ENCODE data around the gene CARMIL3.
A peak's percentile ranks its signal among the peaks of the same experiment; 100 is the strongest.

The CARMIL3 gene

DNA sequence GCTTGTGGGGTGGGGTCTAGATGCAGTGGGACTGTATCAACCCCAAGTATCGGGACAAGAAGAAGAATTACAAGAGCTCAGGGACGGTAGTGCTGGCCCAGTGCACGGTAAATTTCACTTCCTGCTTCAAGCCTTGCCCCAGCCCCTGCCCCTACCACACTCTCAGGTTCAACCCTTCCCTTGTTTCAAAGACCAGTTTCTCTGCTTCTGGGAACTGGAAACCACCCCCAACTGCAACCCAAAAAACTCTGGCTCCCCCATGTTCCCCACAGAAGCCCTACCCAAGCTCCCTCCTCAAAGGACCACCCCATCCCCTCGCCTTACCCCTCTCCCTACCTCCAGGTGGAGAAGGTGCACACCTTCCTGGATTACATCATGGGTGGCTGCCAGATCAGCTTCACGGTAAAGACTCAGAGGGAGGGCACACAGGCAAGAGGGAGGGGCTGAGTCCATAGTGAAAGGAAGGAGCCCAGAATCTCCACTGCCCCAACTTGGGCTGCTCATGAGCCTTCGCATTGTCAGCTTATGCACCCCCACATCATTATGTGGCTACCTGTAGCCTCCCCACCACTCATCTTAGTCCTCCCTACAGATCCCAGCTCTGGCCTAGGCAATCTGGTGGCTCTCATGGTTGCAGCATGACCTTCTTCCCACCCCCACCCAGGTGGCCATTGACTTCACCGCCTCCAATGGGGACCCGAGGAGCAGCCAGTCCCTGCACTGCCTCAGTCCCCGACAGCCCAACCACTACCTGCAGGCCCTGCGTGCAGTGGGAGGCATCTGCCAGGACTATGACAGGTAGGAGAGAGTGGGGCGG lies 23.9 kb downstream of the CARMIL3 start:
- no peak for DNase-seq (ENCODE audit: low read depth)

DNA sequence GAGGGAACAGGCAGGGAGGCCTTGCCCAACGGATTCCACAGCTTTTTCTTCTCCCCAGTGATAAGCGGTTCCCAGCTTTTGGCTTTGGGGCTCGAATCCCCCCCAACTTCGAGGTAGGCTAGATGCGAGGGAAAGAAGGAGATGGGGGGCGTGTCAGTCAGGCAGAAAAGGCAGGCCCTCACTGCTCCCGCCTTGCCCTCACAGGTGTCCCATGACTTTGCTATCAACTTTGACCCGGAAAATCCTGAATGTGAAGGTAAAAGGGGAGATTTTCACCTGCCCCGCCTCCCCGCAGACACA lies 24.4 kb downstream of the CARMIL3 start:
- no peak for DNase-seq (ENCODE audit: low read depth)

DNA sequence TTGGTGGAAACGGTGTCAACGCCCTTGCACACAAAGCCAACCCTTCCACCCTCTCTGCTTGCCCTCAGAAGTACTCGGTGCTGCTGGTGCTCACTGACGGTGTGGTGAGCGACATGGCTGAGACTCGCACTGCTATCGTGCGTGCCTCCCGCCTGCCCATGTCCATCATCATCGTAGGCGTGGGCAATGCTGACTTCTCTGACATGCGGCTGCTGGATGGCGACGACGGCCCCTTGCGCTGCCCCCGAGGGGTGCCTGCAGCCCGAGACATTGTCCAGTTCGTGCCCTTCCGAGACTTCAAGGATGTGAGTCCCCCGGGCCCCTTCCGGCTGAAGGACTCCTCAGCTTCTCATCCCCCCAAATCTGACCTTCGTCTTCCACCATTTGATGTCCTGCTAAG lies 25.3 kb downstream of the CARMIL3 start:
- DNase-seq (ENCODE audit: low read depth) = no peak

DNA sequence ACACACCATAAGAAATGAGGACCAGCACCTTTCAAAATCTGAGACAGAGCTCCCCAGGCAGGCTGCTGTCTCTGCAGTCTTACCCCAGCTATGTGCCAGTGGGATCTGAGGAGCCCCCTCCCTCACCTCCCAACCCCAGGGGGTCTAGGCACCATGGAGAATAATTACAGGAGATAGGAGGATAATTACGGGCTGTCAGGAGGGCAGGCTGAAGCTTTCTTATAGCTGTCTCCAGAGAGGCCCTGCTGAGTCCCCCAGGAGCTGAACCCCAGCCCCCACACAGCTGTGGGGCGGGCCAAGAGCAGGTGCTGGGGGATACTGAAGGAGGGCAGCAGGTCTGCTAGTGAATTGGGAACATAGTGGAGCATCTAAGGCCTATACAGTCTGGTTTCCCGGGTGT lies 26.3 kb downstream of the CARMIL3 start:
- no peak for DNase-seq (ENCODE audit: low read depth)

DNA sequence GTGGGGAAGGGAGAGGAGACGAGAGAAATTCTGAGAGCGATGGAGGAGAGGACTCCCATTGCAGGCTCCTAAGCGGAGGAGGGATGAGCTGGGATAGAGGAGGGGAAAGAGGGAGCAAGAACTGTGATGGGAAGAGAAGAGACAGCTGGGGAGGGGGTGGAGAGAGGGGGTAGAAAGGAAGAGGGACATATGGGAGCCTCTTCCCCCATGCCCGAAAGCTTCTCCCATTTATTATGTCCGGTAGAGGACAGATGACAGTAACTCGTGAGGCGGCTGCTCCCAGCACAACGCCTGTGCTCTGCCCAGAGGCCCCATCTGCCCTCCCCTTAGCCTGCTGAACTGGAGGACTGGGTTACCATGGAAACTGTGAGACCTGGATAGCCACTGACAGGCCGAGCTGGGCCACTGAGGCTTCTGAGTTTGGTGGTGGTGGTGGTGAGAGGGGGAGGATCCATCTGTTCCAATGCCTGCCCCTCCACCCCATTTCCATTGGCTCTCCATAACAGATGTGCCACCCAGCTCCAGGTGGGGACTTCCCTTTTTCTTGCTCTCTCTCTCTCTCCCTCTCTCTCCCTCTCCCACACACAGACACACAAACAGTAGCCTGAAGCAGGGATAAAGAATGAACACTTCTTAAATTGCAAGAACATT lies 27.8 kb downstream of the CARMIL3 start:
- no peak for DNase-seq (ENCODE audit: low read depth)

DNA sequence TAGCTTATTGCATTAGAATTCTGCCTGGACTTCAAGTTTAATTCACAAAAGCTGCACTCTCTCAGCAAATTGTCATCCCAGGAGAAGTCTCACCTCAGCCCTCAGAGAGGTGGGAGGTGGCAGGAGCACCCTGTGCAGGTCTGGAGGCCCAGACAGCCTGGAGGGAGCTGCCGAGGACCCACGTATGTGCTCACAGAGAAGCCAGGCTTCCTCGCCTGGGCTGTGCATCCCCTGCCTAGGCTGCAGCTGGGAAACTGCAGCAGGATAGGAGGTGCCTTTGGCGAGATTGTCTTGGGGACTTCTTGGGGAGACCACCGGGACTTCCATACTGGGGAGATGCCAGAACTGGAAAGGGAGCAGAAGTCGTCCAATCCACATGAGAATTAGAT lies 28.3 kb downstream of the CARMIL3 start:
- DNase-seq (ENCODE audit: low read depth) = no peak

DNA sequence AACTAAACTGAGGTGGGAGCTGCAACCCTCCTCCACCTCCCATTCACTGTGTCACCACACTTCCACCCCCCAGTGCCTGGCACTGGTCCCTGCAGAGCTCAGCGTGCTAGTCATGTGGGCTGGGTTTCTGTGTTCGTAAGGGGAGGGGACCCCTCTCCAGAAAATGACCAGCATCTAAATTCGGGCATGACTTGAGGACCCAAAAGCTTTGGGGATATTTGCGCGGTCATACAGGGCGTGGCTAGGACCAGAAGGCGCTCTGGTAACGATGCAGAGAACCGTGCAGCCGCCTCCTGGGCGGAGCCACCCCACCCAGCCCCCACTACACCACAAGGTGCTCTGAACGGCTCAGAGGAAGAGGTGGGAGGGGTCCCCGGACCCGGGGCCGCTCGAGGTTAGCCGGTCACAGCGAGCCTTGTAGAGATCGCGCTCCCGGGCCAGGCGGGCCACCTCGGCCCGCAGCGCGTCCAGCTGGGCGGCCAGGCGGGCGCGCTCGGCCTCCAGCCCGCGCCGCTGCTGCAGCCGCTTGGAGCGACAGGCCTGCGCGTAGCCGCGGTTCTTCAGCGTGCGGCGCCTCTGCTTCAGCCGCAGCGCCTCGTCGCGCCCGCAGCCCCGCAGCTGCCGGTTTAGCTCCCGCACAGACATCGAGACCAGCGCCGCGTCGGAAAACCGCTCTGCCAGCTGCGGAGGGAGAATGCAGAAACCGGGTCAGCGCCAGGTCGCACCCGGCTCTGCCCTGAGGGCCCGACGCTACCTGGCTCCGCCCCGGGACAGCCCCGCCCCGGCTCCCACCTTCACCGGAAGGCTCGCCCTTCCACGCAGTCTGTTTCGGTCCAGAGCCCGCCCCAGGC lies 29.3 kb downstream of the CARMIL3 start:
- DNase-seq (ENCODE audit: low read depth) = no peak

DNA sequence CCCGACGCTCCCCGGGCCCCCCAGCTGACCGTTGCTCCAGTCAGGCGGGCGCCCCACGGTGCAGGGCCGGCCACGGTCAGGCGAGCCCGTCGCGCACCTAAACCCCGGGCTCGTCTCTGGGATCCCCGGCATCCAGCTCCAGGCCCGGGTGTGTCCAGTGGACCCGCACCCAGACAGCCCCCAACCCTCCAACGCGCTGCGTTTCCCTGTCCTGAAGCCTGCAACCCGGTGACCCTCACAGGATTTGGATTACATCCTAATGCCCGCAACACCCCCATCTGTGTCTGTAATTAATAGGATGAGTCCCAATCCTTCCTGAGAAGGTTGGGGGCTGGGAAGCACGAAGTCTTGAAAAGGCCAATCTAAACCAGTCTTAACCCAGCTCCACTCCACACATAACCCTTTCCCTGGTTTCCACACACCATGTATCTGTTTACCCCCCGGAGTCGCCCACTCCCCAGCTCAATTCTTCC lies 30.0 kb downstream of the CARMIL3 start:
- no peak for DNase-seq (ENCODE audit: low read depth)

DNA sequence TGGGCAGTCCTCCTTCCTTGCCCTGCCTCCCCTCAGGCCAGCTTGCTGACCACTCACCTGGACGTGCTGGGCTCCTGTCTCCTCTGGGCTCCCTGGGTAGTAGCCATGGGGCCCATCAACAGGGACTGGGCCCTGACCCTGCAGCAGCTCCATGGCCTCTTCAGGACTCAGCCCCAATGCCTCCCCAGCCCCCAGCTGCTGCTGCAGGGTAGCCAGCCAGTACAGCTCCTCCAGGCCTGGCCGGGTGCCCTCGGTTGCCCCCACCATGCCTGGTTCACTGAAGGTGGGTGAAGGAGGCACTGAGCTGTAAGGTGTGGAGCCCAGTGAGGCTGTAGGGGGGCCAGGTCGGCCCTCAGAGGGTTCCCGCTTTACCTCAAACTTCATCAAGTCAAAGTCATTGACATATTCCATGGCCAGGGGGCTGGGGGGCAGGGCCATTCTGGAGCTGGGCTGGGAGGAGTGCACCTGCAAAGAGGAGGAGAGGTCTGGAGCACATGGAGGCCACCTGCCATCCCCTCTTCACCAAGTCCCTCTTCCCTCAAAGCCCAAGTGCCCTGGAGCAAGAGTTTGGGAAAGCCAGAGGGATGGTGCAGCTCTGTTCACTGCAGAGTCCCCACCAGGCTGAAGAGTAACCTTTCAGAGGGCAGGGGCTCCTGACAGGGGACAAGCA lies 30.7 kb downstream of the CARMIL3 start:
- DNase-seq (ENCODE audit: low read depth) = no peak

DNA sequence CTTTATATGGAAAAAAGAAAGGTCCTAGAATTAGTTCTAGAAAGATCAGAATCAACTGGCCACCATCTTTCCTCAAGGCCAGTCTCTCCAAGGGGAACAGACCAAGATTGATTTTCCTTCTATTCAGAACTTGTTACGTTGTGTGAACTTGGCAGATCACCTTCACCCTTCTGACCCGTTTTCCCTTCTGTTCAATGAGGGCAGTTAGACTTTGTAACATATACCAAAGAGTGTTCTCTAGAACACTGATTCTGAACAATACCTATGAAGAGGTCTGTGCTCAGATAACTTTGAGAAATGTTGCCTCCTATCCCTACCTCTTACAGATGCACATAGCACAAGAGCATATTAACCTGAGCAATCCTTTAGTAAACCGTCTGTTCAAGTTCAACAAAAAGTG lies 31.7 kb downstream of the CARMIL3 start:
- no peak for DNase-seq (ENCODE audit: low read depth)

DNA sequence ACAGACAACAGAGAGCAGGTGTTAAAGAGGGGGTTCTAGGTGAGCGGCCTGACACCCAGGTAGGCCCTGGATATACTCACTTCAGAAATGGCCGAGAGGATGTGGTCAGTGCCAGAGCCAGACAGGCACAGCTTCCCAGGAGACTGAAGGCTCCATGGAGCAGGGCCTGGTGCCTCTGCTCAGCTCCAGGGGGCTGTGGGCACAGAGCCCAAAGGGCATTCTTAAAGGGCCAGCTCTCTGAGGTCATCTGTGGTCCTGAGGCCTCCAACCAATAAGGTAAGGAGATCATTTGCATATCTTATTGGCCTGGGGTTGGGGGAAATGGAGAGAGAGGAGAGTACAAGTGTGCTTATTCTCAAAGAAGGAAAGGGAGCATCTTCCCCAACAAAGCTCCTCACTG lies 32.6 kb downstream of the CARMIL3 start:
- no peak for DNase-seq (ENCODE audit: low read depth)

DNA sequence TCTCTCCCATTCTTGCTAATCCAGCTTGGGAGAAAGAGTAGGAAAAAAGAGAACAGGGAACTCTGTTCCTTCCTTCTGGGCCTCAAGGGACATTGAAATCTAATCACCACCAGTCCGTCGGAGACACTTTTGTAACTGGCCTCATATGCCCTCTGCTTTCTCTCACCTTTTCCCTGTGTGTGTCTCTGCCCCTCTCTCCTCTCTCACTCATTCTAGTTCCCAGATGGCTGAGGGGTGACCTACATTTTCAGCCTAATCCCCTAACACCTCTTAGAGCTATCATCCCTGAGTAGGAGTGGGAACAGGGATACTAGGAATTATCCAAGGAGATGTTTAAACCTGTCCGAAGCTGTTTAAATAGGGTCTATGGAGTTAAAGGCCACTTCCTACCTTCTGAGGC lies 33.4 kb downstream of the CARMIL3 start:
- no peak for DNase-seq (ENCODE audit: low read depth)

DNA sequence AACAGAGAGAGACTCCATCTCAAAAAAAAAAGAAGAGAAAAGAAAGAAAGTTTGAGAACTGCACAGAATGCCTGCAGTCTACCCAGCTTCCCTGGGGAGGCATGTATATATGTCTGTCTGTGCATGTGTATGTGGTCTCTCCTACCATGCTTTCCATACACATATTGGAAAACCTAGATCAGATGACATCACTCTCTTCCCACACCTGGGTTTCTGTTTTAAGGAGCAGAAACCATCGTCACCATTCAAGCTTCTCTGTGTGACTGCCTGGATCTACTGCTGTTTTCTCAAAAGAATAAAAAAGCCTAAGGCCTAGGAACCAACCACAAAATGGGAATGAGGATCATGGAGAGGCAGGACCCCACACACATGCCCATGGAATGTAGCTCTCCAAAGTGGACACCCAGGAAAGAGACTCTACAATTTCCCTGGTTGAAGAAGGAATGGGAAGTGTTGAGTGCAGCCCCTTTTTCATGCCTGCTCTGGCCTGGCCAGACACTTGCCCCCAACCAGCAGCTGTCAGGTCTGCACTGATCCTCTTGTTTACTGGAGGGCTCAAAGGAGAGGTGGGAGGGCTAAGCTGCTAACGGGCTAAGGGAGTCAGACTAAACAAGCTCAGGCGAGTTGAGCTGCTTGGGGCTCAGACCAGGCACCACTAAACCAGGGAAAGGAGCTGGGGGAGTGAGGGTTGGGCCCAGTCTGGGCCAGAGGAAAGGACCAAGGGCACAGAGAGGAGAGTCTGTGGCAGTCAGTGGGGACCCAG lies 34.6 kb downstream of the CARMIL3 start:
- no peak for DNase-seq (ENCODE audit: low read depth)

DNA sequence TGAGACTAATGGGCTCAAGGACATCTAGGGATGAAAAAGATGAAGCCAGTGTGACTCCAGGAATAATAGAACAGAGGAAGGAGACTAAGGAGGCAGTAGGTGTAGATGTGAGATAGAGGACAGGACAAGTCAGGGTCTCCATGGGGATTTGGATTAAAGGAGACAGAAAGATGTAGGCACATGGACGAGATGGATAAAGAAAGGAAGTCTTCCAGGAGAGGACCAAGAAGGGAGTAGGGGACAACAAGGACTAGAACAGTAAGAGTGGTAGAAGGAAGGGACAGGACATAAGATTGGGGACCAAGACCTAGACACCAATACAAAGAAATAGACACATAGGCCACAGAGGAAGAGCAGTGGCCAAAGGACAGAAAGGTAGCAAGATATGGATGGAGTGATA lies 35.2 kb downstream of the CARMIL3 start:
- no peak for DNase-seq (ENCODE audit: low read depth)

DNA sequence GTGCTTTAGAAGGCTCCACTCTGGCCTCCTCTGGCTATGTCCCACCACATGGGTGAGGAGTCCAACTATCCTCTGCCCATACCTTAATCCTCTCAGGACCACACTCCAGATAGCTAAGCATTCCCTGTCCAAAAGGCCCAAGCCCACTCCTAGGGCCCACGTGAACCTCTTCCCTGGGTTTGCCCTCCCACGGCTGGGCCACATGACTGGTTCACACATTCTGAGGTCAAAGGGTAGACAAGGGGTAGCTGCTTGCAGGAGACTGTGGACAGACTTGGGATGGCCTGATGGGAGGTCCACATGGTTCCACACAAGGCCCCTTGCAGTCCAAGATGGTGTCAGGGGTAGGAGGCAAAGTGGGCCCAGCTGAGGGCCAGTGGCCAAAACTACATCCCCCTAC lies 36.3 kb downstream of the CARMIL3 start:
- DNase-seq (ENCODE audit: low read depth) = no peak

DNA sequence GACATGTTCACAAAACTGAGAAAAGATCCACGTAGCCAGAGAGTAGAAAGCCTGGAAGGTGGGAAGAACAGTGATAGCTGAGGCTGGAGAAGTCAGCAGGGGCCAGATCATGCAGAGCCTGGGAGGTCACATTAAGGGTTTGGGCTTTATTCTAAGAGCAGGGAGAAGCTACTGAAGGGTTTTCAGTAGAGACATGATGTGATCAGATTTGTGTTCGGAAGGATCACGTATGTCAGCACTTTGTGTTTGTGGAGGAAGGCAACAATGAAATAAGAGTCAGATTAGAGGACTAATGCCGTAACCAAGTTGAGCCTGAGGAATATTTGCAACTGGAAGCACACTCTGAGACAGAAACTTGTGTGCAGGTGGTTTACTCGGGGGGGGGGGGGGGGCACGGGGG lies 38.1 kb downstream of the CARMIL3 start:
- no peak for DNase-seq (ENCODE audit: low read depth)

DNA sequence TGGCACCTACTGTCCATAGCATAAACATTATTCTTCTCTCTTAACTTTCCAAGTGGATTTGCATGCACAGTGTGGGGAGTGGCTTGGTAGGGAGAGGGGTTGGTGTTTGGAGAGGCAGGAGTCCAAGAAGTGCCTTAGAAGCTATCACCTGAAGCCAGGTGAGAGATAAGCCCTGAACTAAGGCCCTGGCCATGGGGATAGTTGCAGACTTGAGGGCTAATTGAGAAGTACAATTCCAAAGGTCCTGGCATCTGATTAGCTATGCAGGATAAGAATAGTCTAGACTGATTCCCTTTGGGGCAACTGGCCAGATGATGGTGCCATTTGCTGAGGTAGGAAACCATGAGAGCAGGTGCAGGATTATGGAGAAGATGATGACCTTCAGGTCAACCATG lies 40.3 kb downstream of the CARMIL3 start:
- DNase-seq (ENCODE audit: low read depth) = no peak

DNA sequence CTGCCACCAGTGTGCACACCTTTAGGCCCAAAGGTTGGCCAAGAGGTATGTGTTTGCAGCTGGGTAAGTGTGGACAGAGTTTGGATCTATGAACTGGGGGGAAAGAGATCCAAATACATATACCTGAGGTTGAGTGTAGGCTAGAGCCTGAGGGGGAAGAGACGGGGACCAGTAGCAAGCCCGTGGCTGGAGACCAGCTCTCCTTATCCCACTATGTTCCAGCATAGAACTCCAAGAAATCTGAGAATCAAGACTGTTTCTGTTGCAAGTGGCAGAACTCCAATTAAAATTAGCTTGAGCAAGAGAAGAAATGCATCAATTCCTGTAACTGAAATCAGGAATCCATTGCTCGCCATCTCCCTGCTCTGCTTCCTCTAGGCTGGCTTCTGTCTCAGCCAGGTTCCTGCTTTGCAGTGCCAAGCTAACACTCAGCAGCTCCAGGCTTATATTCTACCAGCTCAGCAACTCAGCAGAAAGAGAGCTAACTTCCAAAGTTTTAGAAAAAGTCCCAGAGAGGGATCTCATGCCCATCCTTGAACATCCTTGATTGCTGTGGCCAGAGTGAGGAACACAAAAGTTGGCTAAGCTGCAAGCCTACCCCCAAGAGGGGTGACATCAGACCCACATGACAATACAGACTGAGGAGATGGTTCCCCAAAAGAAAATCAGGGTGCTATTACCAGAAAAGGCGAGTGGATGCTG lies 40.8 kb downstream of the CARMIL3 start:
- DNase-seq (ENCODE audit: low read depth) = peak; percentile 69

DNA sequence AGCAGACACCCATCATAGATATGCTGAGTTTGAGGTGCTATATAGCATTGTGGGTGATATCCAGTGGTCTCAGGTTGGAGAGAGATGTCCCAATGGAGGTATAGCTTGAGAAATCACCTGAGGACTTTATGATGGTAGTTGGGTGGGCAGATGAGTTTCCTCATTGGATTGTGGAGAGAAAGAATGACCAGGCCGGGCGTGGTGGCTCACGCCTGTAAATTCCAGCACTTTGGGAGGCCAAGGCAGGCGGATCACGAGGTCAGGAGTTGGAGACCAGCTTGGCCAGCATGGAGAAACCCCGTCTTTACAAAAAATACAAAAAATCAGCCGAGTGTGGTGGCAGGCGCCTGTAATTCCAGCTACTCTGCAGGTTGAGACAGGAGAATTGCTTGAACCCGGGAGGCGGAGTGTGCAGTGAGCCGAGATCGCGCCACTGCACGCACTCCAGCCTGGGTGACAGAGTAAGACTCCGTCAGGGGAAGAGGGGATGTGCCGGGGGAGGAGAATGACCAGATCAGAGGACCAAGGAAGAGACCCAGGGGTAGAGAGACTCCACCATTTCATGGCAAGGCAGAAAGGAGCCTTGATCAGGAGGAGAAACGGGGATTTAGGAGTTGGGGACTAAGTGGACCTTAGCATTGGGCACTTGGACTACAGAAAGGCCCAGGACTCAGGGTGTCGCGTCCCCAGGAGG lies 41.5 kb downstream of the CARMIL3 start:
- DNase-seq (ENCODE audit: low read depth) = no peak

Measured in fibroblast of gingiva (primary cell).